ENCODE data around the gene TULP1.

TULP1 gene

DNA sequence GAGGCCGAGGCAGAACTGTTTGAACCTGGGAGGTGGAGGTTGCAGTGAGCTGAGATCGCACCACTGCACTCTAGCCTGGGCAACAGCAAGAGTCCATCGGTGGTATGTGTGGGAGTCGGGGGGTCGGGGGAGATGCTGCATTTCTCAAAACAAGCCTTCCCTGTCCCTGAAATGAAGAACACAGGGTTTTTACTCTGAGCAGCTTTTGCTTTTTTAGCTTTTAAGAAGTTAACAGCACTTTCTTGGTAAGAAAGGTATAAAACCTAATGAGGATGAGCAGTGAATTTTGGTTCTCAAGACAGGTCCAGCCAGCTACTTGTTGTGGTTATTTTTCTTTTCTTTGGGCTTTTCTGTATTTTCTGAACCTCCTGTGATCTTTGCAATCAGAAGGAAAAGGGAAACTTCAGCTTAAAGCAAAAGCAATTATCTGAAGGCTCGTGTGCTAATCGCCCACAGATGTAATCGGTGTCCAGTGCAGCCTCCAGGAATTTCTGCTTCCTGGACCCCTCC is 40.8 kb downstream of the TULP1 start:
- DNase-seq (ENCODE audit: low spot score) (no peak), ATAC-seq (ENCODE audit: low read depth) (no peak)
- peaks cover 14% of the 10 kb centered on the region for H3K4me1 ChIP-seq (ENCODE audit: insufficient read depth, poor library complexity, severe bottlenecking)
- no peaks in the 10 kb centered on the region for H3K27me3 ChIP-seq (ENCODE audit: insufficient read depth, poor library complexity, severe bottlenecking)
- TF ChIP-seq, protein P1, sequence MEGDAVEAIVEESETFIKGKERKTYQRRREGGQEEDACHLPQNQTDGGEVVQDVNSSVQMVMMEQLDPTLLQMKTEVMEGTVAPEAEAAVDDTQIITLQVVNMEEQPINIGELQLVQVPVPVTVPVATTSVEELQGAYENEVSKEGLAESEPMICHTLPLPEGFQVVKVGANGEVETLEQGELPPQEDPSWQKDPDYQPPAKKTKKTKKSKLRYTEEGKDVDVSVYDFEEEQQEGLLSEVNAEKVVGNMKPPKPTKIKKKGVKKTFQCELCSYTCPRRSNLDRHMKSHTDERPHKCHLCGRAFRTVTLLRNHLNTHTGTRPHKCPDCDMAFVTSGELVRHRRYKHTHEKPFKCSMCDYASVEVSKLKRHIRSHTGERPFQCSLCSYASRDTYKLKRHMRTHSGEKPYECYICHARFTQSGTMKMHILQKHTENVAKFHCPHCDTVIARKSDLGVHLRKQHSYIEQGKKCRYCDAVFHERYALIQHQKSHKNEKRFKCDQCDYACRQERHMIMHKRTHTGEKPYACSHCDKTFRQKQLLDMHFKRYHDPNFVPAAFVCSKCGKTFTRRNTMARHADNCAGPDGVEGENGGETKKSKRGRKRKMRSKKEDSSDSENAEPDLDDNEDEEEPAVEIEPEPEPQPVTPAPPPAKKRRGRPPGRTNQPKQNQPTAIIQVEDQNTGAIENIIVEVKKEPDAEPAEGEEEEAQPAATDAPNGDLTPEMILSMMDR (IDR thresholded peaks at IDR 0.05; ENCODE audit: poor library complexity, severe bottlenecking): no peak
- H3K27ac ChIP-seq (ENCODE audit: poor library complexity, severe bottlenecking): peak overlapping the region; percentile 91
- no peaks in the 10 kb centered on the region for H3K9me3 ChIP-seq (ENCODE audit: severe bottlenecking)
- no peak overlapping the region for H3K4me3 ChIP-seq (ENCODE audit: severe bottlenecking)
- H3K36me3 ChIP-seq (ENCODE audit: low read depth): peaks cover 78% of the 10 kb centered on the region

GRCh38 chr6:35470663-35471120 is 42.0 kb downstream of the TULP1 start:
- Histone ChIP-seq H3K4me1 (ENCODE audit: insufficient read depth, poor library complexity, severe bottlenecking) (peaks cover 14% of the 10 kb centered on the region), H3K4me3 (ENCODE audit: severe bottlenecking) (peak overlapping the region; percentile 98), H3K27ac (ENCODE audit: poor library complexity, severe bottlenecking) (peak overlapping the region; percentile 91), H3K9me3 (ENCODE audit: severe bottlenecking) (no peaks in the 10 kb centered on the region), H3K27me3 (ENCODE audit: insufficient read depth, poor library complexity, severe bottlenecking) (no peaks in the 10 kb centered on the region), H3K36me3 (ENCODE audit: low read depth) (peaks cover 85% of the 10 kb centered on the region)
- DNase-seq (ENCODE audit: low spot score) (no peak), ATAC-seq (ENCODE audit: low read depth) (no peak)
- TF ChIP-seq, protein P1 (IDR thresholded peaks at IDR 0.05; ENCODE audit: poor library complexity, severe bottlenecking): no peak

GRCh38 chr6:35469751-35470662 is 42.7 kb downstream of the TULP1 start:
- no peak for ATAC-seq (ENCODE audit: low read depth)

DNA sequence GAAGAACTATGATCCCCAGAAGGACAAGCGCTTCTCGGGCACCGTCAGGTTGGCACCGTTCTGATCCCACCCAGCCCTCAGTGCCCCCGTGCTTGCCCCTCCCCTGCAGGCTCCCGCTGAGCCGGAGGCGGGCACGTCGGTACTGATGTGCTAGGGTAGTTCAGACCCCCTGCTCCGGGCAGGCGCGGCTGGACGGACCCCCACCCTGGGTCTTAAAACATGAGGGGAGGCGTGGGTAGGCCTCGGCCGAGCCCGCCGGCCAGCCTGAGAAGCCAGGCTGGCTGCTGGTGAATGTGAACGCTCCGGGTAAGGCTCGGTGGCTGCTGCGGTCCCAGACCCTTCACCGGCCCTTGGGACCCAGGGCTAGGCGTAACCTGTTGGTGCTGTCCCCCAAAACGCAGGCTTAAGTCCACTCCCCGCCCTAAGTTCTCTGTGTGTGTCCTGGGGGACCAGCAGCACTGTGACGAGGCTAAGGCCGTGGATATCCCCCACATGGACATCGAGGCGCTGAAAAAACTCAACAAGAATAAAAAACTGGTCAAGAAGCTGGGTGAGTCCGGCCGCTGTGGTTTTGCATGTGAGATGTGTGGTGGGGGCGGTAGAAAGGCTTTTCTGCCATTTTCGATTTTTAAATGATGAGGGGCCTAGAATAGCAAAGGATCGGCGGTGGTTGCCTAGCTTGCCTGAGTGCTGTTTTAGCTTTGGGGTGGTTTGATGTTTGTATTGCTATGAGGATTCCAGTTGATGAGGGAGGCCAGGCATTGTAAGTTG is 43.5 kb downstream of the TULP1 start:
- TF ChIP-seq, protein P1 (IDR thresholded peaks at IDR 0.05; ENCODE audit: poor library complexity, severe bottlenecking): no peak
- Histone ChIP-seq H3K4me3 (ENCODE audit: severe bottlenecking) (peak overlapping the region; percentile 98), H3K9me3 (ENCODE audit: severe bottlenecking) (no peaks in the 10 kb centered on the region), H3K27ac (ENCODE audit: poor library complexity, severe bottlenecking) (peak overlapping the region; percentile 91), H3K27me3 (ENCODE audit: insufficient read depth, poor library complexity, severe bottlenecking) (no peaks in the 10 kb centered on the region), H3K36me3 (ENCODE audit: low read depth) (peaks cover 80% of the 10 kb centered on the region), H3K4me1 (ENCODE audit: insufficient read depth, poor library complexity, severe bottlenecking) (peaks cover 14% of the 10 kb centered on the region)
- DNase-seq (ENCODE audit: low spot score) (no peak), ATAC-seq (ENCODE audit: low read depth) (no peak)

More at GRCh38 chr6:35469751-35470662, 42.7 kb downstream of the TULP1 start:
- DNase-seq (ENCODE audit: low spot score): no peak
- Histone ChIP-seq H3K4me3 (ENCODE audit: severe bottlenecking) (peak overlapping the region; percentile 98), H3K27me3 (ENCODE audit: insufficient read depth, poor library complexity, severe bottlenecking) (no peaks in the 10 kb centered on the region), H3K27ac (ENCODE audit: poor library complexity, severe bottlenecking) (peak overlapping the region; percentile 91), H3K36me3 (ENCODE audit: low read depth) (peaks cover 87% of the 10 kb centered on the region), H3K4me1 (ENCODE audit: insufficient read depth, poor library complexity, severe bottlenecking) (peaks cover 14% of the 10 kb centered on the region), H3K9me3 (ENCODE audit: severe bottlenecking) (no peaks in the 10 kb centered on the region)
- TF ChIP-seq, protein P1 (IDR thresholded peaks at IDR 0.05; ENCODE audit: poor library complexity, severe bottlenecking): no peak
